Measurements from ENCODE around the gene PREX1.
"Not testable (repeated sequence)": the region's sequence is repeated elsewhere in the genome, so short reads cannot be mapped to it uniquely, and the experiment has no call there.

PREX1 gene

DNA sequence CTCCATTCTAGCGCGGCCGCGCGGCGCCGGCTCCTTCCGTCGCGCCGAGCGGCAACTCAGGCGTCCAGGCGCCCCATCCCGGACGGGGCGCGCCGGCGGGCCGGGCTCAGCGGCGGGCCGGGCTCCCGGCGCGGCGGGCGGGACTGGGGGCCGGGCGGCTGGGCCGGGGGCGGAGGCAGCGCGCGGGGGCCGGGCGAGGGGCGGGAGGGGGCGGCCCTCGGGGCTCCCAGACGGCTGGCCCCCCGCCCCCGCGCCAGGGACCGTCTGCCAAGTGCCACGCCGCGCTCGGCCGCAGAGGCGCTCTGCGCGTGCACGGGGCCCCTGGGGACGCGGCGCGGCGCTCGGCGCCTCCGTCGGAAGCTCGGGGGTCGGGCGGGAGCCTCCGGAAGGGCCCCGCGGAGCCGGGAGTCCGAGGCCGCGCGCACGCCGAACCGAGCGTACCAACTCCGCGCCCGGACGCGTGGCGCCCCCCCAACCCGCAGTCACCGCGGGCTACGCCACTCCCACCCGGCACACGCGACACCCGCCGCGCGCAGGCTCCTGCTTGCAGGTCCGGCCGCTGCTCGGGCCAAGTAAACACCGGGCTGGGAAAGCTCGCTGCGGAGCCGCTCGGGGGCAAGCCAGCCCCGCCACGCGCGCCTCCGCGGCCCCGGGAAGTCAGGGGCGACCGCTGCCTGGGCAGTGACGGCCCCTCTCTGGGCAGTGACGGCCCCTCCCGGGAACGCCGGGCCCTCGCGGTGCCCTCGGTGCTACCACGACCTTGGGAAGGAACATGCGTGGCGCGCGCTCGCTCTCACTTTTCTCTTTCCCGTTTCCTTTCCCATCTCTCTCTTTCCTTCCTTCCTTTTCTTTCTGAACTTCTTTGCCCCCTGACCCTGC is at the start of gene PREX1:
TSS of gene PREX1 (minus strand) at position 145 of the 879 bp plus-strand sequence. CDS start at position 6, 139 bp downstream.
- no peak for DNase-seq

GRCh38 chr20:48877304-48877703 is 49.5 kb upstream of the PREX1 start:
- DNase-seq: no peak

GRCh38 chr20:48875914-48876240 is 48.1 kb upstream of the PREX1 start:
- no peak for DNase-seq

GRCh38 chr20:48875233-48875913 is 47.6 kb upstream of the PREX1 start:
- DNase-seq: no peak

DNA sequence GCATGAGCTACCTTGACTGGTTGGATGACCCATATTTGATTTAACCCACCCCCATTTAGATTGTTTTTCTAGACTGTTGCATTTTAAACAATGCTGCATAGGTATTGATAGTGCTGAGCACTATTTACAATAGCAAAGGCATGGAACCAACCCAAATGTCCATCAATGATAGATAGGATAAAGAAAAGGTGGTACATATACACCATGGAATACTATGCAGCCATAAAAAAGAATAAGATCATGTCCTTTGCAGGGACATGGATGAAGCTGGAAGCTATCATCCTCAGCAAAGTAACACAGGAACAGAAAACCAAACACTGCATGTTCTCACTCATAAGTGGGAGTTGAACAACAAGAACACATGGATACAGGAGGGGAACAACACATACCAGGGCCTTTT is 41.6 kb upstream of the PREX1 start:
- DNase-seq: not testable (repeated sequence)

GRCh38 chr20:48866936-48867335 is 39.1 kb upstream of the PREX1 start:
- DNase-seq: no peak

DNA sequence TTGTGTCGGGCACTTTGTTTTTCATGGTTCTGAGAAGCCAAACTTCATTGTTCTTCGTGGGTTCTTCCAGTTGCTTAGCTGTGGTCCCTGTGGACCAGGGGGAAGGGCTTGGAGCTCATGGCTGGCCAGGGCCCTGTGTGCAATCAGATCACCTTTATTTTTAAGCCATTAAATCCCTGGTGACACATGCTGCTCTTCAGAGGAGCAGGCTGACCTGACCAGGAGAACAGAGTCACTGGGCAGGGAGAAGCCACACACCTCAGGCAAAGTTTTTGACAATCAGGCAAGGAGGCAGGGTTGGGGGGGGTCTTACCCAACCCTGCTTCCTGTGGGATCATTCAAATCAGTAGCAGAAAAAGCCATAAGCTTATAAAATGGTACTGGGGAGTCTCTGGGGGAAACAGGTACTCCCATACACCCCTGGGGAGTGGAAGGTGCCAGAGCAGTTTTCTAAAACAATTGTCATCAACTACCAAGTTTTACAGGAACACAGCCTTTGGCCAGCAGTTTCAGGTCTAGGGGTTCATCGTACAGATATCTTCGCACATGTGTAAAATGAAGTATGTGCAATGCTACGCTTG is 37.0 kb upstream of the PREX1 start:
- no peak for DNase-seq

- no peak for DNase-seq
These were observed 36.5 kb upstream of the PREX1 start for GRCh38 chr20:48864254-48864653.

DNA sequence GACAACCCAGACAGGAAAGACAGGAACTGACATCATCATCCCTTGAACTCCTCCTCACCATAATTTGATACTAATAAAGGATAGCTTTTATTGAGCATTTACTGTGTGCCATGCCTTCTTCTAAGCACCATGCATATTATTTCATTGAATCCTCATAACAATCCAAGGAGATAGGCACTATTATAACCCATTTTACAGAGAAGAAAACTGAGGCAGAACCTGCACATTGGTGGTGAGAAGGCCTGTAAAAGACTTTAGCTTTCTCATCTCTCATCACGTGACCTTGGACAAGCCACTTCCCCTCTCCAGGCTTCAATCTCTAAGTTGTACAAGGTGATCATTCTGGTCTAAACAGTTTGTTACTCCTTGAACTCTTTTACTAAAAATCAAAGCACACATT is 34.5 kb upstream of the PREX1 start:
- no peak for DNase-seq

DNA sequence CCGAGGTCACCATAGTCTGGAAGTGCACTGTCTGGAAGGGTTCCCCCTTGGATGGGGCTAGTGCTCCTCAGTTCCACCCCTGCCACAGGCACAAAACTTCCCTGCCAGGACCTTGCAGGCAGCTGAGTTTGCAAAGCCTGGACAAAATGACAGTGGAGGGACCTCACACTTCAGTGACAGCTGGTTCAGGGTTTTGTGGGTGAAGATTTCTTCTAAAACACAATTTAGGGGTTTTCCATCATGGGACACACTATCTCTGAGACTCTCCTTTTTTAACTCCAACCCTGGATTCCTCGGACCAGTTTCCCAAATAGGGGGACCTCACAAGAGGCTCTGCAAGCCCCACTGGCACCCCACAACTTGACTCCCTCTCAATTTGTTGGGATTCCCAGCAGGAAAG is 33.6 kb upstream of the PREX1 start:
- no peak for DNase-seq

DNA sequence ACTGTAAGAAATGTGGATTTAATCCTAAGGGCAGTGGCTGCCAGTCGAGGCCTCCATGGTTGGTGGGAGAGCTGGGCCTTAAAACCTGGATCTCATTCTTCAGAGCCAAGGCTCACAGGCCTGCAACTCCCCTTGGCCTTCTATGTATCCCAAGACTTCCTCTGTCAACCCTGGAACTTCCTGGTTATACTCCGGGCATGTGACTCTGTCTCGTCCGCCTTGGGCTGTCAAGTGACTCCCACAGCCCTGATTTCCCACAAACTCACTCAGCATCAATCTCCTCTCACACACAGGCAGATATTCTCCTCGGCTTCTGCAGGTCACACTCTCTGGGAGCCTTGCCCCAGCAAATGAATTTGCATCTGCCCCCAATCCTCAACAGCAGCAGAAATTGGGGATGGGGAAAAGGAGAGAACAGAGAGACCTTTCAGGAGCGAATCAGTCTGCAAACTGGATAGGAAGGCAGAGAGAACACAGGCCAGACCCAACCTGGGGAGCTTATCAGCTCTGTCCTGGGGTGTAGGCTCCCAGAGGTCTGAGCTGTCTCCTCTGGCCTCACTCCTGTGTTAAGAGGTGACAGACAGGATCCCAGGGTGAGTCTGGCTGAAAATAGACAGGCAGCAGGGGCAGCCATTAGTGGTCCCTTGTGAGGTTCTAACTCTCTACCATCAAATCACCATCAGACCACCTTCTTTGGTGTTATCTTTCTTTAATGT is 30.4 kb upstream of the PREX1 start:
- DNase-seq: no peak

GRCh38 chr20:48856130-48856529 is 28.3 kb upstream of the PREX1 start:
- no peak for DNase-seq

- no peak for DNase-seq
These were observed 27.2 kb upstream of the PREX1 start for GRCh38 chr20:48855046-48855445.

GRCh38 chr20:48852609-48853008 is 24.8 kb upstream of the PREX1 start:
- DNase-seq: no peak

- no peak for DNase-seq
These were observed 23.8 kb upstream of the PREX1 start for GRCh38 chr20:48851579-48851978.

- no peak for DNase-seq
These were observed 23.1 kb upstream of the PREX1 start for GRCh38 chr20:48850977-48851299.

DNA sequence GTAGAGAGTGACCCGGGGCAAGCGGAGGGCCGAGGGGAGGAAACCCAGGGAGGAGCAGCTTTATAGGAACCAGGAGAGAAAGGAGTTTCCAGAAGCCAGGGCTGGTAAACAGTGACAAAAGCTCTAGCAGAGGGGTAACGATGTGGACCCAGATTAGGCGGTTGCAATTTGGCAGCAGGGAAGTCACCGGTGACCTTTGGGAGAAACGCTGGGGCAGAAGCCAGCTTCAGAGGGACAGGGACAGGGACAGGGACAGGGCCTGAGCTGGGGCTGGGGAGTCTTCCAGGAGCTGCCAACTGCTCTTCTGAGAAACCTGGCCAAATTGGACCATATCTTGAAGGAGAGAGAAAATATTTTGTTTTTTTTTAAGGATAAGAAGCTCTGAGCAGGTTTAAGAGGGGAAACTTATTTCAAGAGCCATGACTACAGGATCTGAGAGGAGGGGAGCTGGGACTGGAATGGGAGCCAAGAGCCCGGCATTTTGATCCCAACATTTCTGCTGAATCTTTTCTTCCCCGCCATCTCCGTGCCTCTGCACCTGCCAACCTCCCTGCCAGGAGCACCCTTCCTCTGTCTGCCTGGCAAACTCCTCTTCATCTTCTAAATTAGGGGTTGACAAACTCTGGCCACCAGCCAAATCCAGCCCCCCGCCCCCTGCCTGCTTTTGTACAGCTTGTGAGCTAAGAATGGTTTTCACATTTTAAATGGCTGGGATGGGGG is 22.6 kb upstream of the PREX1 start:
- DNase-seq: no peak

DNA sequence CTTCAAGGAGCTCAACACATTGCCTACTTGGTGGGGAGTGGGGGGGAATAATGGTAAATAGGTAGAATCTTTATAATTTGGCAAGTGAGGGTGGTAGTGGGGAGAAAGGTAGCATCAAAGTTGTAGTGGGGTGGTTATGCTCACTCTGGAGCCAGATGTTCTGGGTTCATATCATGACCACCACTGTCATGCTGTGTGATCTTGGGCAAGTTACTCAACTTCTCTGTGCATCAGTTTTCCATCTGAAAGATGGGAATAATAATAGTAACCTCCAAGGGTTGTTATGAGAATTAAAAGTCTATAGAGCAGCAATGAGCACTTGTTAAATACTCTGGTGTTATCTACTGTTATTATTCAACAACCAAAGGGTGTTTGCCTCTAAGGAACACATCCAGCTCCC is 22.0 kb upstream of the PREX1 start:
- no peak for DNase-seq

GRCh38 chr20:48849299-48849698 is 21.5 kb upstream of the PREX1 start:
- DNase-seq: no peak

DNA sequence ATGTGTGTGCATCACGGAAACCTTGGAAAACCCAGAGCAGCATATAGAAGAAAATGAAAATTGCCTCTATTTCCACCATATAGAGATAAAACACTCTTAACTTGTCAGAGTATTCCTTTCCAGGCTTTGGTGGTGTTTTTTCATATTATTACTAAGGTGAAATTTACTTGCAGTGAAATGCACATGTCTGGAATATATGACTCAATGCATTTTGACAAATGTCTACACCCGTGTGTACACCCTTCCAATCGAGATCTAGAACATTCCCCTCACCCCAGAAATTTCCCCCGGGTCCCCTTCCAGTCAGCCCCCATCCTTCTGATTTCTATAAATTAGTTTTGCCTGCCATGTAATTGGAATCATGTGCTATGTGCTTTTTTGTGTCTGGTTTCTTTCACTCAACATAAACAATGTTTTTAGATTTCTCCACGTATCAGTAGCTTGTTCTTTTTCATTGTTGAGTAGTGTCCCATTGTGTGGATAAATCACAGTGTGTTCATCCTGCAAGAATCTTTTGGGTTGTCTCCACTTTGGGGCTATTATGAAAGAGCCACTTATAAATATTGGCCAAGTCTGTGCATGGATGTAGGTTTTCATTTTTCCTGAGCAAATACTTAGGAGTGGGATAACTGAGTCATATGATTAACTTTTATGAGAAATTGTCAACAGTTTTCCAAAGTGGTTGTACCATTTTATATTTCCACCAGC is 19.9 kb upstream of the PREX1 start:
- DNase-seq: no peak

GRCh38 chr20:48846516-48847492 is 19.0 kb upstream of the PREX1 start:
- DNase-seq: no peak

Data from NCI-H187 treated with DMSO at 0.1 percent for 48 hours (cell line).